Trophoblast cell (in vitro differentiated cells and primary cell): ENCODE measurements around the gene PDCD4.

Experiments used
- DNase-seq, 2 donors: peaks; one replicate each; pipeline ENCODE4 v3.0.0-alpha.2; 2016
- H2AFZ ChIP-seq: 2 replicates; pipeline ENCODE4 v1.6.1; 2013; ENCODE audit warnings: low read length, moderate library complexity, mild to moderate bottlenecking; ENCODE audit not compliant: insufficient read depth, poor library complexity
- H2AK5ac ChIP-seq: 2 replicates; pipeline ENCODE4 v1.6.1; 2013; ENCODE audit warnings: mild to moderate bottlenecking, low read length
- H2BK120ac ChIP-seq: 2 replicates; pipeline ENCODE4 v1.6.1; 2013; ENCODE audit warnings: low read length, mild to moderate bottlenecking, moderate library complexity; ENCODE audit not compliant: insufficient read depth, poor library complexity
- H2BK12ac ChIP-seq: 2 replicates; pipeline ENCODE4 v1.6.1; 2013; ENCODE audit warnings: mild to moderate bottlenecking, low read length, moderate library complexity
- H2BK5ac ChIP-seq: 2 replicates; pipeline ENCODE4 v1.6.1; 2013; ENCODE audit warnings: low read length, low read depth, moderate library complexity, mild to moderate bottlenecking; ENCODE audit not compliant: poor library complexity
- H3K14ac ChIP-seq: 2 replicates; pipeline ENCODE4 v1.6.1; 2013; ENCODE audit warnings: mild to moderate bottlenecking, low read length
- H3K18ac ChIP-seq: 2 replicates; pipeline ENCODE4 v1.6.1; 2013; ENCODE audit warnings: mild to moderate bottlenecking, low read length
- H3K23ac ChIP-seq: 2 replicates; pipeline ENCODE4 v1.6.1; 2013; ENCODE audit warnings: low read length
- H3K27ac ChIP-seq: 2 replicates; pipeline ENCODE4 v1.5.1; 2013; ENCODE audit warnings: low read depth, mild to moderate bottlenecking, inconsistent platforms, low read length, moderate library complexity
- H3K27me3 ChIP-seq: 2 replicates; pipeline ENCODE4 v1.6.1; 2013; ENCODE audit warnings: inconsistent platforms, mild to moderate bottlenecking, low read length, moderate library complexity; ENCODE audit not compliant: insufficient read depth
- H3K36me3 ChIP-seq, 2 experiments: 1 replicate in 1 of 2; 2 replicates in 1 of 2; pipeline ENCODE4 v1.6.1; 2013; ENCODE audit warnings: low read length in 2 of 2, mild to moderate bottlenecking in 2 of 2, moderate library complexity in 1 of 2; ENCODE audit not compliant: insufficient read depth in 2 of 2, control insufficient read depth in 1 of 2
- H3K4ac ChIP-seq: 2 replicates; pipeline ENCODE4 v1.6.1; 2013; ENCODE audit warnings: low read depth, mild to moderate bottlenecking, low read length, moderate library complexity
- H3K4me1 ChIP-seq, 2 experiments: 1 replicate in 1 of 2; 2 replicates in 1 of 2; pipeline ENCODE4 v1.6.1; 2013; ENCODE audit warnings: low read length in 2 of 2, mild to moderate bottlenecking in 2 of 2, moderate library complexity in 1 of 2; ENCODE audit not compliant: insufficient read depth in 2 of 2, control insufficient read depth in 1 of 2
- H3K4me2 ChIP-seq: 2 replicates; pipeline ENCODE4 v1.6.1; 2013; ENCODE audit warnings: inconsistent platforms, mild to moderate bottlenecking, low read length, moderate library complexity
- H3K4me3 ChIP-seq: 2 replicates; pipeline ENCODE4 v1.5.1; 2013; ENCODE audit warnings: mild to moderate bottlenecking, low read depth, low read length, inconsistent platforms
- H3K79me1 ChIP-seq: one replicate; pipeline ENCODE4 v1.6.1; 2013; ENCODE audit warnings: low read length
- H3K79me2 ChIP-seq: 2 replicates; pipeline ENCODE4 v1.6.1; 2013; ENCODE audit warnings: low read length, mild to moderate bottlenecking; ENCODE audit not compliant: control insufficient read depth, insufficient read depth, poor library complexity
- H3K9ac ChIP-seq: 2 replicates; pipeline ENCODE4 v1.6.1; 2013; ENCODE audit warnings: mild to moderate bottlenecking, low read length
- H3K9me3 ChIP-seq: 2 replicates; pipeline ENCODE4 v1.6.1; 2013; ENCODE audit warnings: low read depth, mild to moderate bottlenecking, control low read depth, inconsistent platforms, low read length; ENCODE audit not compliant: insufficient read depth
- H4K12ac ChIP-seq: 2 replicates; pipeline ENCODE4 v1.6.1; 2013; ENCODE audit warnings: low read depth, mild to moderate bottlenecking, low read length, moderate library complexity
- H4K8ac ChIP-seq: 2 replicates; pipeline ENCODE4 v1.6.1; 2013; ENCODE audit warnings: low read depth, mild to moderate bottlenecking, low read length, moderate library complexity
- H4K91ac ChIP-seq: one replicate; pipeline ENCODE4 v1.6.1; 2013; ENCODE audit warnings: low read depth, mild to moderate bottlenecking, low read length, moderate library complexity
- WGBS: extraction: QIAGEN DNeasy Blood & Tissue Kit; methylation state at CpG from one replicate; pipeline ENCODE4 v1.1.7; 2013; ENCODE audit warnings: missing lambda C conversion rate; ENCODE audit not compliant: insufficient read length, insufficient coverage; ENCODE audit errors: extremely low coverage; 5-methylcytosine and 5-hydroxymethylcytosine counted together

Gene PDCD4

GRCh38 chr10:110843031-110843430 is 28.7 kb upstream of the PDCD4 start:
- Histone ChIP-seq H4K12ac (no peak overlapping the region), H3K9me3 (no peaks in the 10 kb centered on the region), H3K4me3 (no peak overlapping the region), H3K4ac (no peak overlapping the region), H3K4me2 (no peak overlapping the region), H3K4me1 (peaks cover 9 to 11% of the 10 kb centered on the region in 2 experiments), H3K9ac (no peak overlapping the region), H3K79me1 (peaks cover 6% of the 10 kb centered on the region), H3K79me2 (no peaks in the 10 kb centered on the region), H4K8ac (no peak overlapping the region), H2BK5ac (no peak overlapping the region), H2AK5ac (no peak overlapping the region), H2AFZ (no peak overlapping the region), H3K27ac (no peak overlapping the region), H3K27me3 (no peaks in the 10 kb centered on the region), H3K36me3 (no peaks in the 10 kb centered on the region), H2BK120ac (no peak overlapping the region), H3K23ac (no peak overlapping the region), H4K91ac (no peak overlapping the region), H3K18ac (no peak overlapping the region), H3K14ac (no peak overlapping the region), H2BK12ac (no peak overlapping the region)
- WGBS: no CpG with 5 or more reads among the region's 2 CpGs
- DNase-seq: no peak

DNA sequence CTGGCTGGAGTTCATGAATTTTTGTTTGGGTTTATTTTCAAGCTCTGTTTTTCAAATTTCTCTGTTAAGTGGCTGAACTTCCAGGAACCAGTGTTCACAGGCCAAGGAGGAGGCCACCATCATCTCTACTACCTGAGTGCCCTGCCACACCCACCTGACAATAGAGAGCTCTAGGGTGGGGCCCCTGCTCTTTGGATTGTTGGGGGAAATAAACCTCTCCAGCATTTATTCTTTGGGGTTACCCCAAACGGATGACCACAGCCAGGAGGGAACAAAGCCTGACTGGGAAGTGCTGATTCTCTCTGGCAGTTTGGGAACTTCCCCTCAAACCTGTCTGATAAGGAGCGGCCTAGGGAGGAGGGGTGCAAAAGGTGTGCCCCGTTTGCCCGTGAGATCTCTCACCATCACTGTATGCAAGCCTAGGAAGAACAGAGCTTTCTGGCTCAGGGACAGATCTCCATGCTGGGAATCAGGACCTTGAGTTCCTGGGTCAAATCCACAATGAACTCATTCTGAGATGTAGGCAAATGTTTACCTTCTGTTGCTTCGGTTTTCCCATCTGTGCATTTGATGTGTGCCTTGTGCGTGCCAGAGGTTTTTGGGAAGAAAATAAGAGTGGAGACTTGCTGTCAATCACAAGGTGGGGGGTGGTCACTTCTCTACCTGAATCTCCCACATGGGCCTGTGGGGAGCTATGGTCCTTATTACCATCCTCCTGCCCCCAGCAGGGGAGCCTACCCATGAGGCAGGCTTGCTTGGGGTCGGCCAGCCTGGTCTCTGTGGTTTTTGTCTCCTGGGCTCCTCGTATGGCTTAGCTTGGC is 27.7 kb upstream of the PDCD4 start:
- Histone ChIP-seq H3K4me2 (no peak overlapping the region), H2AFZ (no peak overlapping the region), H3K27me3 (no peaks in the 10 kb centered on the region), H3K4ac (no peak overlapping the region), H3K23ac (no peak overlapping the region), H3K4me3 (no peak overlapping the region), H2BK120ac (no peak overlapping the region), H3K36me3 (no peaks in the 10 kb centered on the region), H3K9me3 (no peaks in the 10 kb centered on the region), H3K9ac (no peak overlapping the region), H3K14ac (no peak overlapping the region), H2BK12ac (no peak overlapping the region), H3K27ac (no peak overlapping the region), H3K18ac (no peak overlapping the region), H3K79me2 (no peaks in the 10 kb centered on the region), H2AK5ac (no peak overlapping the region), H2BK5ac (no peak overlapping the region), H4K12ac (no peak overlapping the region), H4K91ac (no peak overlapping the region), H4K8ac (no peak overlapping the region), H3K4me1 (peaks cover 9 to 11% of the 10 kb centered on the region in 2 experiments), H3K79me1 (peaks cover 4% of the 10 kb centered on the region)
- WGBS: no CpG with 5 or more reads among the region's 8 CpGs
- DNase-seq: no peak

DNA sequence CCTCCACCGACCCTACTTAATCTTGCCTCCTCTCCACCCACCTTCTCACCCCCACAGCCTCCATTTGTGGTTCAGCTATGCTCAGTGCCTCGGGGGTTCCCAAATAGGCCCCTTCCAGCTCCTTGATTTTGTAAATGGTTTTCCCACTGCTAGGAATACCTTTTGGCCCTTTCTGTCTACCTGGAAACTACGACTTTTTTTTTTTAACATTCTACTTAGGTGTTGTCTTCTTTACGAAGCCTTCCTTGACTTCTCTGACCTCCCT is 27.2 kb upstream of the PDCD4 start:
- Histone ChIP-seq H3K4ac (no peak overlapping the region), H2AFZ (no peak overlapping the region), H2AK5ac (no peak overlapping the region), H3K27ac (no peak overlapping the region), H3K27me3 (no peaks in the 10 kb centered on the region), H3K9me3 (no peaks in the 10 kb centered on the region), H3K4me3 (no peak overlapping the region), H2BK12ac (no peak overlapping the region), H3K23ac (no peak overlapping the region), H3K79me2 (no peaks in the 10 kb centered on the region), H3K4me1 (peaks cover 8 to 11% of the 10 kb centered on the region in 2 experiments), H2BK120ac (no peak overlapping the region), H3K9ac (no peak overlapping the region), H4K12ac (no peak overlapping the region), H4K91ac (no peak overlapping the region), H3K4me2 (no peak overlapping the region), H3K14ac (no peak overlapping the region), H3K18ac (no peak overlapping the region), H3K36me3 (no peaks in the 10 kb centered on the region), H2BK5ac (no peak overlapping the region), H3K79me1 (peaks cover 4% of the 10 kb centered on the region), H4K8ac (no peak overlapping the region)
- no CpG with 5 or more reads among the region's 4 CpGs for WGBS
- DNase-seq: no peak

- no peak overlapping the region for H2AFZ ChIP-seq
- no peak for DNase-seq
- H3K27ac ChIP-seq: no peak overlapping the region
- H3K4me3 ChIP-seq: no peak overlapping the region
- no peak overlapping the region for H3K23ac ChIP-seq
- no peak overlapping the region for H2AK5ac ChIP-seq
- H3K9me3 ChIP-seq: no peaks in the 10 kb centered on the region
- no peak overlapping the region for H3K4me2 ChIP-seq
- no peak overlapping the region for H2BK5ac ChIP-seq
- H3K18ac ChIP-seq: no peak overlapping the region
- no peak overlapping the region for H3K9ac ChIP-seq
- H3K4ac ChIP-seq: no peak overlapping the region
- no peaks in the 10 kb centered on the region for H3K79me2 ChIP-seq
- peaks cover 6 to 7% of the 10 kb centered on the region in 2 experiments for H3K4me1 ChIP-seq
- no peak overlapping the region for H2BK12ac ChIP-seq
- no CpG with 5 or more reads among the region's 2 CpGs for WGBS
- no peak overlapping the region for H4K12ac ChIP-seq
- H3K14ac ChIP-seq: no peak overlapping the region
- H3K36me3 ChIP-seq: no peaks in the 10 kb centered on the region
- H3K27me3 ChIP-seq: no peaks in the 10 kb centered on the region
- H4K91ac ChIP-seq: no peak overlapping the region
- no peak overlapping the region for H2BK120ac ChIP-seq
- peaks cover 4% of the 10 kb centered on the region for H3K79me1 ChIP-seq
- no peak overlapping the region for H4K8ac ChIP-seq
Measured at GRCh38 chr10:110845192-110845755, 26.5 kb upstream of the PDCD4 start.
